OCI-LY7 (cell line): ENCODE results near the gene WWOX. TPM values are rescaled to one million over a fixed set of nuclear protein-coding genes. Genes with fewer than 3 reads are reported as not detected.

Experiments
- BruUV-seq: library from RNA; stranded (reverse); fragments of 400-500 nt; replicated peaks from 2 replicates; lab custom pipeline; 2021; lab: Mats Ljungman, UMichigan
- CTCF ChIA-PET: fragments of 300-600 bp; sonication (Branson Sonifier 250); formaldehyde crosslinking; loops from one replicate; lab custom pipeline; 2022; ENCODE audit warnings: antibody characterized with exemption; ENCODE audit not compliant: unreplicated experiment; lab: Charles Lee
- POLR2A ChIA-PET: fragments of 300-600 bp; sonication (Branson Sonifier 250); formaldehyde crosslinking; loops from one replicate; lab custom pipeline; 2022; ENCODE audit warnings: antibody characterized with exemption; lab: Charles Lee
- DNase-seq: peaks from one replicate; pipeline ENCODE4 v3.0.0-alpha.2; 2015; ENCODE audit warnings: low spot score
- H2AFZ ChIP-seq: fragments of 200-600 bp; sonication (generic), shearing (Covaris generic); 2 replicates; pipeline ENCODE4 v1.6.1; 2014; ENCODE audit warnings: mild to moderate bottlenecking, antibody characterized with exemption, low read length, moderate library complexity
- H3K27ac ChIP-seq: fragments of 200-600 bp; sonication (generic); 2 replicates; pipeline ENCODE4 v1.5.1; 2014; ENCODE audit warnings: mixed run types, low read depth, mild to moderate bottlenecking, moderate library complexity, low read length, inconsistent platforms; ENCODE audit not compliant: poor library complexity, severe bottlenecking
- H3K36me3 ChIP-seq: fragments of 200-600 bp; sonication (generic); 2 replicates; pipeline ENCODE4 v1.6.1; 2014; ENCODE audit warnings: mild to moderate bottlenecking, antibody characterized with exemption, low read length, moderate library complexity, mixed read lengths; ENCODE audit not compliant: insufficient read depth
- H3K4me1 ChIP-seq: fragments of 200-600 bp; sonication (generic); 2 replicates; pipeline ENCODE4 v1.5.1; 2014; ENCODE audit warnings: mild to moderate bottlenecking, low read length; ENCODE audit not compliant: insufficient read depth, poor library complexity, severe bottlenecking
- H3K4me2 ChIP-seq: fragments of 200-600 bp; sonication (generic); 2 replicates; pipeline ENCODE4 v1.6.1; 2014; ENCODE audit warnings: mild to moderate bottlenecking, low read length
- H3K4me3 ChIP-seq: fragments of 200-600 bp; sonication (generic); 2 replicates; pipeline ENCODE4 v1.5.1; 2014; ENCODE audit warnings: mild to moderate bottlenecking, low read depth, low read length; ENCODE audit not compliant: poor library complexity, severe bottlenecking
- H3K79me2 ChIP-seq: fragments of 200-600 bp; sonication (generic); 2 replicates; pipeline ENCODE4 v1.6.1; 2016; ENCODE audit warnings: low read depth, mild to moderate bottlenecking, low read length, moderate library complexity, mixed read lengths; ENCODE audit not compliant: insufficient read depth
- H3K9me2 ChIP-seq: fragments of 200-600 bp; sonication (generic); 2 replicates; pipeline ENCODE4 v1.6.1; 2016; ENCODE audit warnings: mild to moderate bottlenecking, low read length, mixed read lengths; ENCODE audit not compliant: insufficient read depth
- H3K9me3 ChIP-seq: fragments of 200-600 bp; sonication (generic); 2 replicates; pipeline ENCODE4 v1.6.1; 2014; ENCODE audit warnings: mild to moderate bottlenecking, mixed run types, low read length, mixed read lengths
- H4K20me1 ChIP-seq: fragments of 200-600 bp; sonication (generic); 2 replicates; pipeline ENCODE4 v1.6.1; 2014; ENCODE audit warnings: mild to moderate bottlenecking, antibody characterized with exemption, low read length, moderate library complexity, mixed read lengths; ENCODE audit not compliant: insufficient read depth
- EZH2phosphoT487 ChIP-seq: fragments of 200-600 bp; sonication (generic); IDR thresholded peaks from 2 replicates; pipeline ENCODE4 v1.6.1; 2018; ENCODE audit warnings: low read depth, borderline replicate concordance, mild to moderate bottlenecking, mixed run types, antibody characterized with exemption, low read length, moderate library complexity, mixed read lengths
- intact Hi-C: fragments of 100-400 bp; cut with micrococcal nuclease; formaldehyde crosslinking; loops from one replicate; pipeline ENCODE4 v1.10.0; 2022; ENCODE audit not compliant: unreplicated experiment
- total RNA-seq, 2 experiments: library from RNA; depleted of rRNA in 1 of 2; stranded (reverse); fragments of >200 nt in 1 of 2; shearing (Covaris generic) in 1 of 2; gene quantifications; 2 replicates each; pipeline ENCODE4 v1.2.3, GENCODE V29; 2014 to 2022
- TF ChIP-seq, protein P1 (sequence below): fragments of 200-600 bp; sonication (generic); conservative IDR thresholded peaks from 2 replicates; pipeline ENCODE4 v1.5.1; 2014; ENCODE audit warnings: mild to moderate bottlenecking, antibody characterized with exemption, low read length, moderate library complexity, mixed read lengths

Gene WWOX
- total RNA-seq, 2 experiments from 2014 or later: 40.2 to 47.6 TPM

DNA sequence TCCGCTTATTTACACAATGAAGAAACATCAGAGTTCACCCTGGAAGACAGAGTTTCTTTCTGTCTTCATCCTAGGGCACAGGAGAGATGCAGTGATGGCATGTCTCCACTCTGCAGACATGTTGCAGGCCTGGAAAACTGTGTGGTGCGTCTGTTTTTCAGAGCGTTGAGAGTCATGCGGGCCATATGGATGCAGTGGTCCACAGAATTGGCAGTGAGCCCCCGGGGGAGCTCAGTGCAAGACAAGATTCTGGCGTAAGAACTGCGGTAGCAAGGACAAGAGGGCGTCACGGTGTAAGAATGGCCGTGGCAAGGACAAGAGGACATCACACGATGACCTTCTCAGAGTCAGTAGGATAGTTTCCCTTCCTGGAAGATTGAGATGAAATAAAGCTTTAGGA is 847.1 kb downstream of the WWOX start:
- no peak overlapping the region for H3K4me2 ChIP-seq
- H3K4me1 ChIP-seq: no peaks in the 10 kb centered on the region
- CTCF ChIA-PET: no interaction called here
- BruUV-seq: no TSS peak
- no peaks in the 10 kb centered on the region for H3K9me3 ChIP-seq
- POLR2A ChIA-PET: no interaction called here
- no peak for DNase-seq
- no peak for TF ChIP-seq EZH2phosphoT487
- TF ChIP-seq, protein P1, sequence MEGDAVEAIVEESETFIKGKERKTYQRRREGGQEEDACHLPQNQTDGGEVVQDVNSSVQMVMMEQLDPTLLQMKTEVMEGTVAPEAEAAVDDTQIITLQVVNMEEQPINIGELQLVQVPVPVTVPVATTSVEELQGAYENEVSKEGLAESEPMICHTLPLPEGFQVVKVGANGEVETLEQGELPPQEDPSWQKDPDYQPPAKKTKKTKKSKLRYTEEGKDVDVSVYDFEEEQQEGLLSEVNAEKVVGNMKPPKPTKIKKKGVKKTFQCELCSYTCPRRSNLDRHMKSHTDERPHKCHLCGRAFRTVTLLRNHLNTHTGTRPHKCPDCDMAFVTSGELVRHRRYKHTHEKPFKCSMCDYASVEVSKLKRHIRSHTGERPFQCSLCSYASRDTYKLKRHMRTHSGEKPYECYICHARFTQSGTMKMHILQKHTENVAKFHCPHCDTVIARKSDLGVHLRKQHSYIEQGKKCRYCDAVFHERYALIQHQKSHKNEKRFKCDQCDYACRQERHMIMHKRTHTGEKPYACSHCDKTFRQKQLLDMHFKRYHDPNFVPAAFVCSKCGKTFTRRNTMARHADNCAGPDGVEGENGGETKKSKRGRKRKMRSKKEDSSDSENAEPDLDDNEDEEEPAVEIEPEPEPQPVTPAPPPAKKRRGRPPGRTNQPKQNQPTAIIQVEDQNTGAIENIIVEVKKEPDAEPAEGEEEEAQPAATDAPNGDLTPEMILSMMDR: no peak
- H3K27ac ChIP-seq: no peak overlapping the region
- H2AFZ ChIP-seq: no peak overlapping the region
- H3K9me2 ChIP-seq: no peaks in the 10 kb centered on the region
- intact Hi-C loops: no loop called here
- H4K20me1 ChIP-seq: no peaks in the 10 kb centered on the region
- no peaks in the 10 kb centered on the region for H3K36me3 ChIP-seq
- H3K79me2 ChIP-seq: no peaks in the 10 kb centered on the region
- no peak overlapping the region for H3K4me3 ChIP-seq

DNA sequence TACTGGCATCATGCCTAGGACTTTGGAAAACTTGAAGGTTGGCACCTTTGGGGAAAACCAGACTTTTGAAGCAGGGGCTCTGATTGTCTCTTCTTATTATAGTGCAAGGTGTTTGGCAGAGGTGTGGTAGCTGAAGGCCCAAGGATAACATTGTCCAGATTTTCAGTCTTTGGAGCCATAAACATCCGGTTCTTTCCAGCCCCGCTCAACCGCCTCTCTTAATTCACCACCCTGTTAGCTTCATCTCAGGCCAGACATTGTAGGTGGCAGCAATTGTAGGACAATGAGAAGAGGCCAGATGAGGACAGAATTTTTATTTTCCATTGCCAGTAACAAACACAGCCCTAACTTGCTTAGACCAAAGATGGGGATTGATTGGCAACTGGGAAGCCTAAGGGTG is 851.3 kb downstream of the WWOX start:
- no peaks in the 10 kb centered on the region for H3K36me3 ChIP-seq
- TF ChIP-seq, protein P1: no peak
- TF ChIP-seq EZH2phosphoT487: no peak
- CTCF ChIA-PET: interaction anchor here (0.5 kb wide), 1 partner anchor 30 kb away, joined by 3 read pairs; no protein-coding TSS in a partner anchor
- BruUV-seq: no TSS peak
- DNase-seq: no peak
- no peak overlapping the region for H3K4me3 ChIP-seq
- H3K4me2 ChIP-seq: no peak overlapping the region
- no peak overlapping the region for H2AFZ ChIP-seq
- POLR2A ChIA-PET: interaction anchor here (0.6 to 1.2 kb wide), 2 partner anchors 11 to 122 kb away, joined by 3 read pairs; no protein-coding TSS in a partner anchor
- H3K9me2 ChIP-seq: no peaks in the 10 kb centered on the region
- no peaks in the 10 kb centered on the region for H3K79me2 ChIP-seq
- no peaks in the 10 kb centered on the region for H4K20me1 ChIP-seq
- no peak overlapping the region for H3K27ac ChIP-seq
- no peaks in the 10 kb centered on the region for H3K9me3 ChIP-seq
- intact Hi-C loops: no loop called here
- peaks cover 4% of the 10 kb centered on the region for H3K4me1 ChIP-seq

DNA sequence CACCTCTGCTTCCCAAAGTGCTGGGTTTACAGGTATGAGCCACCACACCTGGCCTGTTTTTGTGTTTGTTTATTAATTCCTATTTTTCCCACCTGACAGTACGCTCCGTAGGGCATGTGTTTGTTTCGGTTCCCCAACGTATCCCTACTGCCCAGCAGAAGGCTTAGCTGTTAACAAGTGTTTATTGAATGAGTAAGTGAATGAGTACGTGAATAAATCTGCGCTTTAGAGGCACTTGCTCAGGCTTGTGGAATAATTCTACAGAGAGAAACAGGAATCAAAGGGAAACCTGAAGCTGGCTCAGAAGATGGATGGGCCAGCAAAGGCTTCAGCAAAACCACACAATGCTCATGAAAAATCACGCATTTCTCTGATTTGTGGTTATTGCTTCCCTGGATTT is 853.2 kb downstream of the WWOX start:
- no peak for TF ChIP-seq EZH2phosphoT487
- no peaks in the 10 kb centered on the region for H3K36me3 ChIP-seq
- H3K27ac ChIP-seq: no peak overlapping the region
- H4K20me1 ChIP-seq: no peaks in the 10 kb centered on the region
- H3K4me2 ChIP-seq: no peak overlapping the region
- no peak overlapping the region for H2AFZ ChIP-seq
- ChIA-PET POLR2A (interaction anchor here (0.7 kb wide), 1 partner anchor 20 kb away, joined by 3 read pairs; no protein-coding TSS in a partner anchor), CTCF (no interaction called here)
- H3K9me3 ChIP-seq: no peaks in the 10 kb centered on the region
- no peak overlapping the region for H3K4me3 ChIP-seq
- no TSS peak for BruUV-seq
- no peaks in the 10 kb centered on the region for H3K79me2 ChIP-seq
- intact Hi-C loops: no loop called here
- peaks cover 9% of the 10 kb centered on the region for H3K4me1 ChIP-seq
- H3K9me2 ChIP-seq: no peaks in the 10 kb centered on the region
- no peak for DNase-seq
